ENCODE data around the gene SLC6A19. TPM values are rescaled to one million over a fixed set of nuclear protein-coding genes. Genes with fewer than 3 reads are reported as not detected.

Gene SLC6A19
- total and polyA plus RNA-seq, 2 of the 13 experiments (the other 11 are each of a cell fraction or from before 2014, with no cell fraction given) = 0.02 TPM; not detected in 1

- TF ChIP-seq ZBTB2 (CRISPR knock-in tag; IDR thresholded peaks at IDR 0.05; ENCODE audit: low read depth) (no peak), FOXK1 (CRISPR knock-in tag; IDR thresholded peaks at IDR 0.05; ENCODE audit: borderline replicate concordance, low read depth) (no peak), ZNF383 (CRISPR knock-in tag; IDR thresholded peaks at IDR 0.05; ENCODE audit: borderline replicate concordance) (no peak), ELF1 (CRISPR knock-in tag; IDR thresholded peaks at IDR 0.05) (no peak), ZBTB20 (CRISPR knock-in tag; IDR thresholded peaks at IDR 0.05; ENCODE audit: borderline replicate concordance, low read depth) (no peak), ZNF562 (CRISPR knock-in tag; IDR thresholded peaks at IDR 0.05; ENCODE audit: borderline replicate concordance) (no peak), MAZ (IDR thresholded peaks at IDR 0.05; ENCODE audit: borderline replicate concordance, low read depth, low read length) (no peak), MAZ (CRISPR knock-in tag; IDR thresholded peaks at IDR 0.05; ENCODE audit: low read depth) (no peak), ZNF567 (CRISPR knock-in tag; IDR thresholded peaks at IDR 0.05; ENCODE audit: borderline replicate concordance) (no peak), HNRNPUL1 (IDR thresholded peaks at IDR 0.05; ENCODE audit: low read depth, low read length) (no peak), MBNL3 (CRISPR knock-in tag; conservative IDR thresholded peaks at IDR 0.05) (no peak), LCORL (IDR thresholded peaks at IDR 0.05) (no peak), LCORL (CRISPR knock-in tag; IDR thresholded peaks at IDR 0.05) (no peak), THAP7 (CRISPR knock-in tag; IDR thresholded peaks at IDR 0.05) (no peak), NFE2L1 (CRISPR knock-in tag; IDR thresholded peaks at IDR 0.05; ENCODE audit: borderline replicate concordance) (no peak), ZNF7 (CRISPR knock-in tag; IDR thresholded peaks at IDR 0.05) (no peak), PCBP1 (IDR thresholded peaks at IDR 0.05; ENCODE audit: borderline replicate concordance, low read depth, low read length) (no peak), E2F1 (CRISPR knock-in tag; IDR thresholded peaks at IDR 0.05) (no peak), ZNF451 (CRISPR knock-in tag; IDR thresholded peaks at IDR 0.05) (no peak)
- no peaks in the 10 kb centered on the region for H4K20me1 ChIP-seq (ENCODE audit: insufficient read depth, low read length)
- intact Hi-C loops (cut with micrococcal nuclease; ENCODE audit: unreplicated experiment) = no loop called here
- ChIA-PET POLR2A (no interaction called here), CTCF (ENCODE audit: low intra/inter-chr PET ratio, low total read pairs) (no interaction called here)
- H2AFZ ChIP-seq (ENCODE audit: low read length) = no peak overlapping the region
- no peak overlapping the region for H3K4me2 ChIP-seq (ENCODE audit: low read depth, low read length)
- H3K79me2 ChIP-seq (ENCODE audit: insufficient read depth, low read length) = no peaks in the 10 kb centered on the region
- DNase-seq (ENCODE audit: low spot score) = no peak
- 64% methylated on average over 7 of the region's 12 CpGs for WGBS (ENCODE audit: low lambda C conversion rate)
- no peaks in the 10 kb centered on the region for H3K9me3 ChIP-seq (ENCODE audit: low read length)
- H3K36me3 ChIP-seq (replicated peaks in 1 of 2; ENCODE audit: control insufficient read depth in 1 of 2, insufficient read depth in 2 of 2, low read length in 2 of 2) = no peaks in the 10 kb centered on the region
- H3K27me3 ChIP-seq (ENCODE audit: control insufficient read depth in 1 of 2, insufficient read depth in 2 of 2, low read length in 2 of 2) = peaks cover 7 to 65% of the 10 kb centered on the region in 2 experiments; a peak in 4 of 5 replicates
- no peak overlapping the region for H3K4me3 ChIP-seq (replicated peaks in 1 of 3; ENCODE audit: insufficient read depth in 1 of 3, low read depth in 2 of 3, low read length in 3 of 3)
- BruUV-seq (replicated peaks) = no TSS peak
- no peak overlapping the region for H3K9ac ChIP-seq (ENCODE audit: insufficient read depth, low read depth, low read length)
- in situ Hi-C loops (cut with HindIII; ENCODE audit: extremely low pct_ligation_motif_present, low pct_unique_long_range_greater_than_20kb) = no loop called here
- H3K27ac ChIP-seq (ENCODE audit: extremely low read length, insufficient read depth, low read length) = no peak overlapping the region
- no peak for FAIRE-seq
- no peak for ATAC-seq
- H3K4me1 ChIP-seq (ENCODE audit: insufficient read depth, low read length) = no peaks in the 10 kb centered on the region
Measured at GRCh38 chr5:1223278-1223670, 21.9 kb downstream of the SLC6A19 start.

All from HepG2 (cell line).